ENCODE data around the gene ATP9B.

GRCh38 chr18:79333046-79333445, 263.9 kb downstream of the ATP9B start:
- TF ChIP-seq EP300 (IDR thresholded peaks at IDR 0.05) (no peak), CTCF (IDR thresholded peaks at IDR 0.05) (no peak), POLR2A (IDR thresholded peaks at IDR 0.05) (no peak), POLR2AphosphoS5 (IDR thresholded peaks at IDR 0.05) (no peak)

All from sigmoid colon (tissue), 4 donors.